Naive thymus-derived CD4-positive, alpha-beta T cell (primary cell): Measurements from ENCODE around the gene COQ6. TPM values are rescaled to one million over a fixed set of nuclear protein-coding genes. Genes with fewer than 3 reads are reported as not detected.

Experiments
- ATAC-seq: fragments of 150-1000 bp; cut with Tn5 transposase; 2 replicates; pipeline ENCODE4 v1.10.0; 2021; ENCODE audit warnings: mild to moderate bottlenecking, moderate library complexity
- CTCF ChIA-PET: fragments of 350-600 bp; sonication (Branson Sonifier 250); formaldehyde crosslinking; loops from one replicate; lab custom pipeline; 2021; ENCODE audit warnings: antibody characterized with exemption; lab: Charles Lee
- POLR2A ChIA-PET: fragments of 350-600 bp; sonication (Branson Sonifier 250); formaldehyde crosslinking; loops from one replicate; lab custom pipeline; 2021; ENCODE audit warnings: antibody characterized with exemption, inconsistent platforms; lab: Charles Lee
- DNase-seq, 9 donors: peaks; one replicate each; pipeline versions ENCODE4 v3.0.0 to v3.0.0-alpha.2; 2020 to 2022; ENCODE audit warnings: mixed read lengths in 1 of 9
- H3K27ac ChIP-seq: one replicate; pipeline ENCODE4 v1.7.0; 2013; ENCODE audit warnings: mild to moderate bottlenecking, low read depth, low read length, moderate library complexity
- H3K27me3 ChIP-seq, 2 donors: one replicate each; pipeline ENCODE4 v1.7.0; 2013; ENCODE audit warnings: low read length in 2 of 2, mild to moderate bottlenecking in 2 of 2, moderate library complexity in 2 of 2; ENCODE audit not compliant: control insufficient read depth in 2 of 2, insufficient read depth in 2 of 2
- H3K36me3 ChIP-seq, 3 experiments: 1 replicate in 2 of 3; 2 replicates in 1 of 3; pipeline ENCODE4 v1.7.0; 2013; ENCODE audit warnings: low read length in 3 of 3, mild to moderate bottlenecking in 3 of 3, moderate library complexity in 1 of 3; ENCODE audit not compliant: insufficient read depth in 3 of 3, control insufficient read depth in 2 of 3
- H3K4me1 ChIP-seq, 2 donors: one replicate each; pipeline ENCODE4 v1.7.0; 2013; ENCODE audit warnings: low read length in 2 of 2, mild to moderate bottlenecking in 2 of 2, moderate library complexity in 1 of 2; ENCODE audit not compliant: control insufficient read depth in 2 of 2, insufficient read depth in 2 of 2
- H3K4me3 ChIP-seq: 2 replicates; pipeline ENCODE4 v1.7.0; 2013; ENCODE audit warnings: mild to moderate bottlenecking, low read length
- H3K9me3 ChIP-seq, 3 experiments: 1 replicate in 2 of 3; 2 replicates in 1 of 3; pipeline ENCODE4 v1.7.0; 2013; ENCODE audit warnings: low read length in 3 of 3; ENCODE audit not compliant: control insufficient read depth in 2 of 3
- H3K27ac Mint-ChIP-seq, 9 donors: one replicate each; pipeline ENCODE4 v1.8.0; 2020 to 2022; ENCODE audit warnings: mixed read lengths in 9 of 9, mild to moderate bottlenecking in 8 of 9, moderate library complexity in 5 of 9, inconsistent platforms in 2 of 9
- H3K27me3 Mint-ChIP-seq, 5 donors: one replicate each; pipeline ENCODE4 v1.8.0; 2021 to 2022; ENCODE audit warnings: mixed read lengths in 5 of 5, mild to moderate bottlenecking in 1 of 5
- H3K36me3 Mint-ChIP-seq, 5 donors: one replicate each; pipeline ENCODE4 v1.8.0; 2020 to 2022; ENCODE audit warnings: mixed read lengths in 5 of 5, mild to moderate bottlenecking in 3 of 5, inconsistent platforms in 1 of 5
- H3K4me1 Mint-ChIP-seq, 7 donors: one replicate each; pipeline ENCODE4 v1.8.0; 2020 to 2022; ENCODE audit warnings: mixed read lengths in 7 of 7, mild to moderate bottlenecking in 3 of 7, inconsistent platforms in 1 of 7
- H3K4me3 Mint-ChIP-seq, 10 donors: one replicate each; pipeline ENCODE4 v1.8.0; 2020 to 2022; ENCODE audit warnings: mild to moderate bottlenecking in 10 of 10, mixed read lengths in 10 of 10, moderate library complexity in 6 of 10, inconsistent platforms in 2 of 10
- H3K9me3 Mint-ChIP-seq, 11 donors: one replicate each; pipeline ENCODE4 v1.8.0; 2020 to 2022; ENCODE audit warnings: mixed read lengths in 11 of 11, mild to moderate bottlenecking in 4 of 11, inconsistent platforms in 1 of 11, moderate library complexity in 1 of 11
- intact Hi-C, 2 donors: fragments of 100-400 bp; cut with micrococcal nuclease; formaldehyde crosslinking; loops; one replicate each; pipeline ENCODE4 v1.15.1; 2023
- polyA plus RNA-seq, 2 donors: library from polyadenylated mRNA; unstranded; fragments of 300-500 nt; fragmentation: Illumina TruSeq; gene quantifications; one replicate each; pipeline ENCODE4 v1.2.3, GENCODE V29; 2021
- total RNA-seq, 6 experiments: library from RNA in 5 of 6; stranded (reverse) in 5 of 6; gene quantifications; 1 replicate in 5 of 6; 2 replicates in 1 of 6; pipeline ENCODE4 v1.2.3 and lab custom pipeline; 2021 to 2026

The COQ6 gene
- total and polyA plus RNA-seq, 7 experiments from 2014 or later: 13.4 to 47.3 (median 24.4) TPM

- intact Hi-C loops: no loop called here
- Mint-ChIP-seq H3K27ac (no peak overlapping the region), H3K4me3 (no peak overlapping the region), H3K27me3 (no peaks in the 10 kb centered on the region), H3K9me3 (no peaks in the 10 kb centered on the region), H3K4me1 (peaks cover 0 to 13% (median 9%) of the 10 kb centered on the region in 7 donors), H3K36me3 (peaks cover 0 to 22% (median 9%) of the 10 kb centered on the region in 5 donors)
- Histone ChIP-seq H3K4me3 (no peak overlapping the region), H3K27me3 (no peaks in the 10 kb centered on the region), H3K27ac (no peak overlapping the region), H3K4me1 (no peaks in the 10 kb centered on the region), H3K36me3 (peaks cover 0 to 30% (median 5%) of the 10 kb centered on the region in 3 experiments), H3K9me3 (no peaks in the 10 kb centered on the region)
- POLR2A ChIA-PET: interaction anchor here (0.6 kb wide), 1 partner anchor 56 kb away, joined by 3 read pairs; no protein-coding TSS in a partner anchor
- no peak for DNase-seq
- CTCF ChIA-PET: interaction anchor here (0.5 kb wide), 1 partner anchor 427 kb away, joined by 3 read pairs; no protein-coding TSS in a partner anchor
- ATAC-seq: no peak
Measured at GRCh38 chr14:73944432-73945158, 5.5 kb upstream of the COQ6 start.

GRCh38 chr14:73945159-73945670 lies 4.9 kb upstream of the COQ6 start:
- H3K36me3 Mint-ChIP-seq: peaks cover 0 to 18% (median 6%) of the 10 kb centered on the region in 5 donors
- Histone ChIP-seq H3K9me3 (no peaks in the 10 kb centered on the region), H3K27ac (no peak overlapping the region), H3K4me3 (no peak overlapping the region), H3K4me1 (no peaks in the 10 kb centered on the region), H3K27me3 (no peaks in the 10 kb centered on the region), H3K36me3 (peaks cover 0 to 30% (median 5%) of the 10 kb centered on the region in 3 experiments)
- H3K27me3 Mint-ChIP-seq: no peaks in the 10 kb centered on the region
- CTCF ChIA-PET: interaction anchor here (0.5 kb wide), 1 partner anchor 426 kb away, joined by 3 read pairs; no protein-coding TSS in a partner anchor
- DNase-seq: no peak
- ATAC-seq: no peak
- no peak overlapping the region for H3K27ac Mint-ChIP-seq
- H3K4me3 Mint-ChIP-seq: no peak overlapping the region
- H3K9me3 Mint-ChIP-seq: no peaks in the 10 kb centered on the region
- POLR2A ChIA-PET: interaction anchor here (0.6 kb wide), 1 partner anchor 57 kb away, joined by 3 read pairs; no protein-coding TSS in a partner anchor
- intact Hi-C loops: no loop called here
- H3K4me1 Mint-ChIP-seq: peaks cover 0 to 19% (median 11%) of the 10 kb centered on the region in 7 donors

- CTCF ChIA-PET: no interaction called here
- no peak for DNase-seq
- H3K4me3 ChIP-seq: no peak overlapping the region
- ATAC-seq: no peak
- Mint-ChIP-seq H3K27me3 (no peaks in the 10 kb centered on the region), H3K9me3 (peaks cover 0 to 2% (median 0%) of the 10 kb centered on the region in 11 donors), H3K4me3 (no peak overlapping the region), H3K36me3 (peaks cover 0 to 24% (median 7%) of the 10 kb centered on the region in 5 donors), H3K4me1 (peaks cover 5 to 26% (median 23%) of the 10 kb centered on the region in 7 donors), H3K27ac (no peak overlapping the region)
- no peaks in the 10 kb centered on the region for H3K9me3 ChIP-seq
- H3K4me1 ChIP-seq: peaks cover 0 to 4% of the 10 kb centered on the region in 2 donors
- peaks cover 5 to 41% (median 18%) of the 10 kb centered on the region in 3 experiments for H3K36me3 ChIP-seq
- H3K27me3 ChIP-seq: no peaks in the 10 kb centered on the region
- POLR2A ChIA-PET: interaction anchor here (1.0 kb wide), 1 partner anchor 69 kb away, joined by 3 read pairs; no protein-coding TSS in a partner anchor
- intact Hi-C loops: no loop called here
- no peak overlapping the region for H3K27ac ChIP-seq
Measured at GRCh38 chr14:73953731-73954130, 3.6 kb downstream of the COQ6 start.

GRCh38 chr14:73955674-73956073 lies 5.6 kb downstream of the COQ6 start:
- intact Hi-C loops: no loop called here
- POLR2A ChIA-PET: no interaction called here
- DNase-seq: no peak

GRCh38 chr14:73958591-73958990 lies 8.5 kb downstream of the COQ6 start:
- Histone ChIP-seq H3K4me3 (no peak overlapping the region), H3K27me3 (no peaks in the 10 kb centered on the region), H3K36me3 (peaks cover 9 to 83% (median 24%) of the 10 kb centered on the region in 3 experiments), H3K4me1 (no peaks in the 10 kb centered on the region), H3K9me3 (no peaks in the 10 kb centered on the region), H3K27ac (no peak overlapping the region)
- Mint-ChIP-seq H3K36me3 (peaks cover 12 to 47% (median 16%) of the 10 kb centered on the region in 5 donors), H3K9me3 (no peaks in the 10 kb centered on the region), H3K27ac (peak overlapping the region in 1 of 9 donors; percentile 61), H3K27me3 (no peaks in the 10 kb centered on the region), H3K4me3 (no peak overlapping the region), H3K4me1 (peaks cover 0 to 6% (median 0%) of the 10 kb centered on the region in 7 donors)
- POLR2A ChIA-PET: interaction anchor here (0.6 to 0.8 kb wide), 2 partner anchors 23 to 274 kb away, joined by 3 read pairs; no protein-coding TSS in a partner anchor
- ATAC-seq: no peak
- DNase-seq: no peak
- CTCF ChIA-PET: no interaction called here
- intact Hi-C loops: no loop called here

More at GRCh38 chr14:73955674-73956073, 5.6 kb downstream of the COQ6 start:
- Histone ChIP-seq H3K4me3 (no peak overlapping the region), H3K36me3 (peaks cover 6 to 60% (median 24%) of the 10 kb centered on the region in 3 experiments), H3K27ac (no peak overlapping the region), H3K27me3 (no peaks in the 10 kb centered on the region), H3K9me3 (no peaks in the 10 kb centered on the region), H3K4me1 (peaks cover 0 to 3% of the 10 kb centered on the region in 2 donors)
- H3K9me3 Mint-ChIP-seq: peaks cover 0 to 2% (median 0%) of the 10 kb centered on the region in 11 donors
- no peak for ATAC-seq
- no peak overlapping the region for H3K4me3 Mint-ChIP-seq
- H3K36me3 Mint-ChIP-seq: peaks cover 5 to 37% (median 13%) of the 10 kb centered on the region in 5 donors
- CTCF ChIA-PET: no interaction called here
- peaks cover 5 to 18% (median 11%) of the 10 kb centered on the region in 7 donors for H3K4me1 Mint-ChIP-seq
- H3K27ac Mint-ChIP-seq: peak overlapping the region in 1 of 9 donors; percentile 25
- H3K27me3 Mint-ChIP-seq: no peaks in the 10 kb centered on the region

GRCh38 chr14:73961192-73961591 lies 11.1 kb downstream of the COQ6 start:
- H3K27me3 ChIP-seq: no peaks in the 10 kb centered on the region
- Mint-ChIP-seq H3K27me3 (no peaks in the 10 kb centered on the region), H3K36me3 (peaks cover 10 to 47% (median 12%) of the 10 kb centered on the region in 5 donors), H3K4me3 (no peak overlapping the region), H3K9me3 (no peaks in the 10 kb centered on the region), H3K27ac (no peak overlapping the region), H3K4me1 (no peaks in the 10 kb centered on the region)
- ChIA-PET POLR2A (interaction anchor here (1.0 kb wide), 1 partner anchor 11 kb away, joined by 3 read pairs; the partner anchor contains the start of genes COQ6 and FAM161B), CTCF (no interaction called here)
- H3K36me3 ChIP-seq: peaks cover 4 to 70% (median 15%) of the 10 kb centered on the region in 3 experiments
- H3K4me1 ChIP-seq: no peaks in the 10 kb centered on the region
- no peak overlapping the region for H3K4me3 ChIP-seq
- no peak for DNase-seq
- no peak for ATAC-seq
- intact Hi-C loops: no loop called here
- H3K27ac ChIP-seq: no peak overlapping the region
- H3K9me3 ChIP-seq: no peaks in the 10 kb centered on the region
